Left lung (tissue), 10 donors: ENCODE data around the gene RCC2. TPM values are rescaled to one million over a fixed set of nuclear protein-coding genes. Genes with fewer than 3 reads are reported as not detected.

Experiments used
- ATAC-seq: fragments of 200-7000 bp; cut with Tn5 transposase; one replicate; pipeline ENCODE4 v1.9.1; 2020; ENCODE audit warnings: moderate library complexity
- DNase-seq, 4 donors: peaks; one replicate each; pipeline ENCODE4 v3.0.0-alpha.2; 2013 to 2020
- H3K27ac ChIP-seq, 2 donors: fragments of 200-600 bp; sonication (generic) in 1 of 2; one replicate each; pipeline versions ENCODE4 v1.5.0 to v1.8.0; 2020 to 2021
- H3K27me3 ChIP-seq, 2 donors: fragments of 200-600 bp; sonication (generic) in 1 of 2; one replicate each; pipeline versions ENCODE4 v1.5.0 to v1.8.0; 2020 to 2021
- H3K36me3 ChIP-seq, 2 donors: fragments of 200-600 bp; sonication (generic) in 1 of 2; one replicate each; pipeline versions ENCODE4 v1.5.0 to v1.8.0; 2020 to 2021
- H3K4me1 ChIP-seq, 2 donors: fragments of 200-600 bp; one replicate each; pipeline ENCODE4 v1.8.0; 2021
- H3K4me3 ChIP-seq, 2 donors: fragments of 200-600 bp; sonication (generic) in 1 of 2; one replicate each; pipeline versions ENCODE4 v1.5.0 to v1.8.0; 2020 to 2021; ENCODE audit warnings: mild to moderate bottlenecking in 1 of 2
- H3K9me3 ChIP-seq, 2 donors: fragments of 200-600 bp; sonication (generic) in 1 of 2; one replicate each; pipeline versions ENCODE4 v1.5.0 to v1.8.0; 2020 to 2021
- intact Hi-C, 2 donors: fragments of 100-400 bp; cut with DNase I; formaldehyde crosslinking; loops; one replicate each; pipeline versions ENCODE4 v1.11.2 to v1.14.2; 2022
- polyA plus RNA-seq, 6 donors: library from polyadenylated mRNA; unstranded; fragments of 120-200 nt; gene quantifications; one replicate each; pipeline ENCODE4 v1.2.1, GENCODE V29; 2013; ENCODE audit not compliant: insufficient read length in 6 of 6
- total RNA-seq, 2 donors: library from RNA; stranded (reverse); fragmentation: NEBNext Ultra II Directional; extraction: Animal tissue kit (Norgen Biotek cat#: 25700); gene quantifications; one replicate each; pipeline ENCODE4 v1.2.1, GENCODE V29; 2021
- TF ChIP-seq, protein P1 (sequence below), 2 donors: fragments of 200-600 bp; sonication (generic) in 1 of 2; IDR thresholded peaks; one replicate each; pipeline versions ENCODE4 v1.5.0 to v1.8.0; 2021; ENCODE audit warnings: antibody characterized with exemption in 2 of 2
- donor health status: DM: no; HTN: yes; CAD: no.
- donor health status: DM: no; HTN: no; CAD: no.

The RCC2 gene
- total and polyA plus RNA-seq, 8 donors, result 56.8 to 103 (median 84.8) TPM

DNA sequence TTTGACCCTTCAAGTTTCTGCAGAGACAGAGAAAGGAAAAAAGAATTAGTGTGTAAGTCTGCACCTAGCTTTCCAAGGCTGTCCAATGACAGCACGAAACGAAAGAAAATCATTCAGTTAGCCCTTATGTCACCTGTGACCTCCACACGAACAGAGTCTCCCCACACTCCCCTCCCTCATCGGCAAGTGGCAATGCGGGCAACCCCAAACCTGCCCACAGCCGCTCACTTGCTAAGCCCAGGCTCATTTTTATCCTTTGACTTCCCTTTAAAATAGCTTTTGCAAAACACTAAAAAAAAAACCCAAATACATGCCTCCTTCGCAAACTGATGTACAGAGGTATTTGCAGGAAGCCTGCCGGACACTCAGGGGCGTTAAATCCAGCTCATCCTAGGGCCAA, 10.3 kb downstream of the RCC2 start:
- peaks cover 7 to 73% of the 10 kb centered on the region in 2 donors for H3K36me3 ChIP-seq
- no peaks in the 10 kb centered on the region for H3K27me3 ChIP-seq
- TF ChIP-seq, protein P1, sequence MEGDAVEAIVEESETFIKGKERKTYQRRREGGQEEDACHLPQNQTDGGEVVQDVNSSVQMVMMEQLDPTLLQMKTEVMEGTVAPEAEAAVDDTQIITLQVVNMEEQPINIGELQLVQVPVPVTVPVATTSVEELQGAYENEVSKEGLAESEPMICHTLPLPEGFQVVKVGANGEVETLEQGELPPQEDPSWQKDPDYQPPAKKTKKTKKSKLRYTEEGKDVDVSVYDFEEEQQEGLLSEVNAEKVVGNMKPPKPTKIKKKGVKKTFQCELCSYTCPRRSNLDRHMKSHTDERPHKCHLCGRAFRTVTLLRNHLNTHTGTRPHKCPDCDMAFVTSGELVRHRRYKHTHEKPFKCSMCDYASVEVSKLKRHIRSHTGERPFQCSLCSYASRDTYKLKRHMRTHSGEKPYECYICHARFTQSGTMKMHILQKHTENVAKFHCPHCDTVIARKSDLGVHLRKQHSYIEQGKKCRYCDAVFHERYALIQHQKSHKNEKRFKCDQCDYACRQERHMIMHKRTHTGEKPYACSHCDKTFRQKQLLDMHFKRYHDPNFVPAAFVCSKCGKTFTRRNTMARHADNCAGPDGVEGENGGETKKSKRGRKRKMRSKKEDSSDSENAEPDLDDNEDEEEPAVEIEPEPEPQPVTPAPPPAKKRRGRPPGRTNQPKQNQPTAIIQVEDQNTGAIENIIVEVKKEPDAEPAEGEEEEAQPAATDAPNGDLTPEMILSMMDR (IDR thresholded peaks at IDR 0.05), result no peak
- no peak overlapping the region for H3K4me3 ChIP-seq
- peaks cover 0 to 46% of the 10 kb centered on the region in 2 donors for H3K4me1 ChIP-seq
- no peak for ATAC-seq
- no peaks in the 10 kb centered on the region for H3K9me3 ChIP-seq
- no peak overlapping the region for H3K27ac ChIP-seq
- DNase-seq, result peak in 1 of 4 donors; percentile 21
- intact Hi-C loops, result no loop called here

DNA sequence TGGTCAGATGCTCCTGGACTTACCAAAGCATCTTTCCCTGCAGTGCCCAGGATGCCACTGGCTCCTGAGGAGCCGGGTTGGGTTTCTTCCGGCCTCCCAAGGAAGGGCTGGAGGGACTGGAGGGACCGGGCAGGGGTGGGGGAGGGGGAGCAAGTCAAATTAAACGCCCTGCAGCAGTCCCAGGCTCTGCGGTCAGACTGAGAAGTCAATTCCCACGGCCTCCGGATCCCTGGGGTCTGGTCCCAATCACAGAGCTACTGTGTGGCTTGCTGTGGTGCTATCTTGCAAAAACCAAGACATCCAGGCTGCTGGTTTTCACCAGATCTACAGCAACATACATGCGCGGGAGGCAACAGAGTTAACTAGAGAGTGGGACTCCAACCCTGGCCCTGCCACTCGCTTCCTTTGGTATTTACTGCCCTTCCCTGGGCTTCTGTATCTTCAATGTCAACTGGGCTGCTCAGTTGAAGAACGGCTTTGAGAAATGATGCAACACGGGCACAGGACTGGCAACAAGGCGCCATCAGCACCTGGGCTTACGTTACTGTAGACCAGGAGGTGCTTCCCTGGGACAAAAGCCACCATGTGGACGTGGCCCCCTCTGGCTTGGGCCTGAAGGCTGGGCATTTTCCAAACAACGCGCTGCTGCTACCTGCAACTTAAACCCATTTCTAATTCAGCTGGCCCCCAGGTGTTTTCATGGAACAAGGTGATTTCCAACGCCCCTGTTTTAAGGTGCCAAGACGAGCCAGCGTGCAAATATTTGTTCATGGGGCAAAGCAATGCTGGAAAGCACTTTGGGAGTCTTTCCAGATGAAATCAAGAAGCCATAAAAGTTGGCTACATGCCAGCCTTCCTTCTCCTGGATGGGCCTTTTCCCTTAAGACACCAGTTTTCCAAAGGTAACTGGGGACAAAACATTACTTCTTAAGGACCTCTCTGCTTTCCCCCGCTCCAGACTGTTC, 11.5 kb downstream of the RCC2 start:
- Histone ChIP-seq H3K36me3 (peaks cover 7 to 74% of the 10 kb centered on the region in 2 donors), H3K27ac (no peak overlapping the region), H3K27me3 (no peaks in the 10 kb centered on the region), H3K9me3 (no peaks in the 10 kb centered on the region), H3K4me3 (no peak overlapping the region), H3K4me1 (peaks cover 0 to 37% of the 10 kb centered on the region in 2 donors)
- TF ChIP-seq, protein P1 (IDR thresholded peaks at IDR 0.05), result no peak
- intact Hi-C loops, result no loop called here
- ATAC-seq (peak; percentile 39), DNase-seq (no peak)

DNA sequence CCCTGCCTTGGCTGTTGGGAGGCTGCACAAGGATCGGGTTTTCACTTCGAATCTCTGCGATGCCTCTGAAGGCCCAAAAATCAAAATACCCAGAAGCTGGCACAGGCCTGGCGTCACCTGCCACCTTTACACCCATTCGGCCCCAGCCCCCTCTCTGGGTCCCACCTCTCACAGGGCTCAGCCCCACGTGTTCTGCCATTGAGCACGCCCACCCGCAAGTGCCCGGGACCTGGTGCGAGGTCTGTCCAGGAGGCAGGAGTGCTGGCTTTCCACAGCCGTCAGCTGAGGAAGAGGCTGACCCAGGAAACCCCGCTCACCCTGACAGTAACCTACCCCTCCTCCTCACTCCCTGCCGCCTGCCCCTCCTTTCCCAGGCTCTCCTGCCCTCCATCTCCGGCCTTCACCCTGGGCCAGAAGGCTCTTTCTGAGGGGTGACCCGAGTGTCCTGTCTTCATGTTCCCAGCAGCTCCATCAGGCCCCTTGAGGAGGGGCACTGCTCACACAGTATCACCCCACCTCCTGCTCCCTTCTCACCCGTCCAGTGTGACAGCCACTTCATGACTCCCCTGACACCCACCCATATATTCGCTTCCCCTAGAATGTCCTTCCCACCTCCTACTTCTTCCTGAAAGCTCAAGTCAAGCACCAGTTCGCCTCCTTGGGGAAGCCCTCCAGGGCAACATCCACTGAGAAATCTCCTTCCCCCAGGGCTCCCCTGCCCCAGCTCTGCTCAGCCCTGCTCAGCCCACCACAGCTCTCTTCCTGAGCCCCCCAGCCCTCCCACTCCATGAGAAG, 13.5 kb downstream of the RCC2 start:
- ATAC-seq (no peak), DNase-seq (no peak)
- TF ChIP-seq, protein P1 (IDR thresholded peaks at IDR 0.05), result no peak
- no peak overlapping the region for H3K27ac ChIP-seq
- H3K4me3 ChIP-seq, result no peak overlapping the region
- no peaks in the 10 kb centered on the region for H3K27me3 ChIP-seq
- H3K4me1 ChIP-seq, result peaks cover 0 to 17% of the 10 kb centered on the region in 2 donors
- H3K36me3 ChIP-seq, result peaks cover 7 to 86% of the 10 kb centered on the region in 2 donors
- H3K9me3 ChIP-seq, result no peaks in the 10 kb centered on the region
- intact Hi-C loops, result no loop called here

DNA sequence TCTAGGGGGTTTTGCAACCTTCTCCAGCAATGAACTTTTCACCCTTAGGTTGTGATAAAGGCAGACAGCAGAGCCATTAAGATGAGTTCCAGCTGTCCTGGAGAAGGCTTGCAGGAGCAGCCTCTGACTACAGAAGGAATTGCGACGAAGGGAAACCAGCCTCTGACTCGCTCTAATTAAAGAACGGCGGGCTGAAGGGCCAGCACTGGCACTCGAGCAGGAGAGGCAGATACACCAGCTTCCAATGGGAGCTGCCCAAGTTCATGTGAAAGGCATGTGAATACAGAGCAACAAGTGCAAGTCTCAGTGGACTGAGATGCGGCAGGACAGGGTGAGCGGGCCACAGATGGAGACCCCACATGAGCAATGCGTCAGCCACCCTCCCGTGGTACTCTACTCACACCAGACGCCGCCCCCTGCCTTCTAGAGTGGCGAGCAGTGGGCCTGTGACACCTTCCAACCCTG, 15.7 kb downstream of the RCC2 start:
- TF ChIP-seq, protein P1 (IDR thresholded peaks at IDR 0.05), result no peak
- ATAC-seq (no peak), DNase-seq (peak in 1 of 4 donors; percentile 69)
- Histone ChIP-seq H3K9me3 (no peaks in the 10 kb centered on the region), H3K4me1 (peaks cover 0 to 9% of the 10 kb centered on the region in 2 donors), H3K4me3 (no peak overlapping the region), H3K36me3 (peaks cover 7 to 100% of the 10 kb centered on the region in 2 donors), H3K27me3 (no peaks in the 10 kb centered on the region), H3K27ac (no peak overlapping the region)
- intact Hi-C loops, result no loop called here
